IMR-90 (cell line): Measurements from ENCODE around the gene EMID1. TPM values are rescaled to one million over a fixed set of nuclear protein-coding genes. Genes with fewer than 3 reads are reported as not detected.

Experiments
- ATAC-seq: fragments of 200-7000 bp; cut with Tn5 transposase; 2 replicates; pipeline ENCODE4 v1.9.1; 2020; ENCODE audit warnings: low read depth, mild to moderate bottlenecking, moderate library complexity
- BruUV-seq: library from RNA; stranded (reverse); fragments of 400-500 nt; replicated peaks from 2 replicates; lab custom pipeline; 2021; lab: Mats Ljungman, UMichigan
- CTCF ChIA-PET: fragments of 300-600 bp; formaldehyde crosslinking; extraction: SDS; loops from one replicate; lab custom pipeline; 2021; ENCODE audit warnings: antibody characterized with exemption; lab: Yijun Ruan, JAX
- POLR2A ChIA-PET: fragments of 300-600 bp; sonication (Branson Sonifier 250); formaldehyde crosslinking; loops from one replicate; lab custom pipeline; 2022; ENCODE audit warnings: antibody characterized with exemption; ENCODE audit not compliant: unreplicated experiment; lab: Charles Lee
- DNase-seq: peaks from one replicate; pipeline ENCODE4 v3.0.0; 2013
- H2AFZ ChIP-seq: replicated peaks from 2 replicates; pipeline ENCODE3; 2013; ENCODE audit warnings: low read length, mild to moderate bottlenecking; ENCODE audit not compliant: poor library complexity
- H2AK5ac ChIP-seq: 2 replicates; pipeline ENCODE4 v1.6.1; 2013; ENCODE audit warnings: low read depth, low read length, inconsistent platforms
- H2AK9ac ChIP-seq: replicated peaks from 2 replicates; pipeline ENCODE3; 2013; ENCODE audit warnings: mild to moderate bottlenecking, low read depth, low read length, moderate library complexity; ENCODE audit not compliant: poor library complexity
- H2BK120ac ChIP-seq: 2 replicates; pipeline ENCODE4 v1.6.1; 2013; ENCODE audit warnings: low read depth, low read length, inconsistent platforms
- H2BK15ac ChIP-seq: 3 replicates; pipeline ENCODE4 v1.6.1; 2013; ENCODE audit warnings: low read depth, low read length, inconsistent platforms
- H2BK20ac ChIP-seq: 2 replicates; pipeline ENCODE4 v1.6.1; 2013; ENCODE audit warnings: low read depth, mild to moderate bottlenecking, inconsistent platforms, low read length, moderate library complexity
- H2BK5ac ChIP-seq: 2 replicates; pipeline ENCODE4 v1.6.1; 2013; ENCODE audit warnings: mild to moderate bottlenecking, low read depth, low read length, inconsistent platforms; ENCODE audit not compliant: poor library complexity, severe bottlenecking
- H3K14ac ChIP-seq: replicated peaks from 2 replicates; pipeline ENCODE4 v1.6.1; 2013; ENCODE audit warnings: low read depth, low read length, inconsistent platforms
- H3K18ac ChIP-seq: 2 replicates; pipeline ENCODE4 v1.6.1; 2013; ENCODE audit warnings: low read depth, low read length, control low read depth
- H3K23ac ChIP-seq: 2 replicates; pipeline ENCODE4 v1.6.1; 2013; ENCODE audit warnings: low read depth, low read length, inconsistent platforms
- H3K27ac ChIP-seq: 2 replicates; pipeline ENCODE4 v1.5.1; 2013; ENCODE audit warnings: mild to moderate bottlenecking, control low read depth, low read length; ENCODE audit not compliant: insufficient read depth
- H3K27me3 ChIP-seq: 2 replicates; pipeline ENCODE4 v1.6.1; 2013; ENCODE audit warnings: low read length; ENCODE audit not compliant: control insufficient read depth, insufficient read depth
- H3K36me3 ChIP-seq: 2 replicates; pipeline ENCODE4 v1.6.1; 2013; ENCODE audit warnings: low read length, mixed read lengths; ENCODE audit not compliant: control insufficient read depth, insufficient read depth
- H3K4ac ChIP-seq: 2 replicates; pipeline ENCODE4 v1.6.1; 2013; ENCODE audit warnings: low read depth, low read length, inconsistent platforms
- H3K4me1 ChIP-seq: 2 replicates; pipeline ENCODE4 v1.6.1; 2013; ENCODE audit warnings: low read length, mixed read lengths; ENCODE audit not compliant: control insufficient read depth, insufficient read depth
- H3K4me2 ChIP-seq: 2 replicates; pipeline ENCODE4 v1.6.1; 2013; ENCODE audit warnings: low read depth, mild to moderate bottlenecking, control low read depth, low read length, moderate library complexity
- H3K4me3 ChIP-seq: 2 replicates; pipeline ENCODE4 v1.5.1; 2013; ENCODE audit warnings: low read depth, mild to moderate bottlenecking, control low read depth, low read length, moderate library complexity; ENCODE audit not compliant: insufficient read depth
- H3K56ac ChIP-seq: 2 replicates; pipeline ENCODE4 v1.6.1; 2013; ENCODE audit warnings: low read length, inconsistent platforms; ENCODE audit not compliant: insufficient read depth; ENCODE audit errors: extremely low read depth
- H3K79me1 ChIP-seq, 2 experiments: 2 replicates each; pipeline ENCODE4 v1.6.1; 2013; ENCODE audit warnings: low read length in 2 of 2, inconsistent platforms in 1 of 2, low read depth in 1 of 2
- H3K9ac ChIP-seq: 2 replicates; pipeline ENCODE4 v1.6.1; 2013; ENCODE audit warnings: low read depth, low read length, control low read depth
- H3K9me1 ChIP-seq: 2 replicates; pipeline ENCODE4 v1.6.1; 2013; ENCODE audit warnings: low read length, inconsistent platforms; ENCODE audit not compliant: insufficient read depth
- H3K9me3 ChIP-seq: 2 replicates; pipeline ENCODE4 v1.6.1; 2013; ENCODE audit warnings: low read length; ENCODE audit not compliant: control insufficient read depth, insufficient read depth
- H4K20me1 ChIP-seq: 2 replicates; pipeline ENCODE4 v1.6.1; 2013; ENCODE audit warnings: low read length, inconsistent platforms; ENCODE audit not compliant: insufficient read depth
- H4K5ac ChIP-seq: 2 replicates; pipeline ENCODE4 v1.6.1; 2013; ENCODE audit warnings: mild to moderate bottlenecking, low read depth, low read length, control low read depth
- H4K8ac ChIP-seq, 2 experiments: 2 replicates each; pipeline ENCODE4 v1.6.1; 2013; ENCODE audit warnings: low read depth in 2 of 2, low read length in 2 of 2, control low read depth in 1 of 2, inconsistent platforms in 1 of 2
- H4K91ac ChIP-seq: 2 replicates; pipeline ENCODE4 v1.6.1; 2013; ENCODE audit warnings: low read depth, low read length, inconsistent platforms; ENCODE audit not compliant: insufficient read depth
- BHLHE40 ChIP-seq: fragments of 150-350 bp; IDR thresholded peaks from 2 replicates; pipeline ENCODE4 v1.6.1; 2016; ENCODE audit warnings: mild to moderate bottlenecking, low read depth, low read length
- CEBPB ChIP-seq: IDR thresholded peaks from 2 replicates; pipeline ENCODE4 v1.6.1; 2012; ENCODE audit warnings: low read depth, low read length, improper control_type of control experiment
- CHD1 ChIP-seq: IDR thresholded peaks from 2 replicates; pipeline ENCODE4 v1.6.1; 2012; ENCODE audit warnings: low read depth, low read length, improper control_type of control experiment
- FOS ChIP-seq: fragments of 150-350 bp; IDR thresholded peaks from 2 replicates; pipeline ENCODE4 v1.6.1; 2016; ENCODE audit warnings: low read depth, low read length
- MAFK ChIP-seq: IDR thresholded peaks from 2 replicates; pipeline ENCODE4 v1.6.1; 2012; ENCODE audit warnings: low read depth, low read length, improper control_type of control experiment
- MAZ ChIP-seq: IDR thresholded peaks from 2 replicates; pipeline ENCODE4 v1.6.1; 2012; ENCODE audit warnings: low read depth, mild to moderate bottlenecking, low read length, improper control_type of control experiment, moderate library complexity, borderline replicate concordance
- MXI1 ChIP-seq: IDR thresholded peaks from 2 replicates; pipeline ENCODE4 v1.6.1; 2012; ENCODE audit warnings: low read depth, mild to moderate bottlenecking, low read length, moderate library complexity, borderline replicate concordance
- NFE2L2 ChIP-seq: fragments of 150-350 bp; IDR thresholded peaks from 2 replicates; pipeline ENCODE4 v1.6.1; 2016; ENCODE audit warnings: low read depth, mild to moderate bottlenecking, low read length
- POLR2A ChIP-seq: IDR thresholded peaks from 2 replicates; pipeline ENCODE4 v1.6.1; 2012; ENCODE audit warnings: mild to moderate bottlenecking, low read depth, low read length
- RAD21 ChIP-seq: IDR thresholded peaks from 2 replicates; pipeline ENCODE4 v1.6.1; 2012; ENCODE audit warnings: low read length, improper control_type of control experiment
- RCOR1 ChIP-seq: IDR thresholded peaks from 2 replicates; pipeline ENCODE4 v1.6.1; 2012; ENCODE audit warnings: mild to moderate bottlenecking, low read length, improper control_type of control experiment; ENCODE audit not compliant: insufficient replicate concordance
- RFX5 ChIP-seq: IDR thresholded peaks from 2 replicates; pipeline ENCODE4 v1.8.0; 2012; ENCODE audit warnings: low read depth, mild to moderate bottlenecking, low read length, moderate library complexity
- SMC3 ChIP-seq: fragments of 150-350 bp; IDR thresholded peaks from 2 replicates; pipeline ENCODE4 v1.6.1; 2016; ENCODE audit warnings: low read depth, mild to moderate bottlenecking, antibody characterized with exemption, low read length, moderate library complexity
- WGBS, 2 experiments: methylation state at CpG; one replicate each; pipeline versions ENCODE4 v1.1.5 to v1.1.7; 2013; ENCODE audit warnings: missing lambda C conversion rate in 2 of 2; ENCODE audit not compliant: insufficient read length in 1 of 2; ENCODE audit errors: extremely low coverage in 2 of 2; 5-methylcytosine and 5-hydroxymethylcytosine counted together
- dilution Hi-C: fragments of 300-500 bp; cut with HindIII; formaldehyde crosslinking; loops from one replicate; pipeline ENCODE4 v1.14.3; 2018; ENCODE audit warnings: low sequenced_read_pairs; ENCODE audit not compliant: unreplicated experiment
- in situ Hi-C: fragments of 300-500 bp; cut with MboI; formaldehyde crosslinking; loops from 3 replicates; pipeline ENCODE4 v1.14.3; 2019; ENCODE audit warnings: low sequenced_read_pairs, inconsistent platforms, mixed read lengths
- intact Hi-C: fragments of 100-400 bp; cut with micrococcal nuclease; formaldehyde crosslinking; loops from 2 replicates; pipeline ENCODE4 v1.10.0; 2022
- polyA plus RNA-seq, 3 experiments: library from polyadenylated mRNA; depleted of rRNA; stranded (reverse); fragments of >200 nt; gene quantifications; 2 replicates each; pipeline ENCODE4 v1.2.3, GENCODE V29; 2012; ENCODE audit warnings: low replicate concordance in 1 of 3
- total RNA-seq: library from RNA; depleted of rRNA; stranded (reverse); fragments of >200 nt; gene quantifications from 2 replicates; pipeline ENCODE4 v1.2.3, GENCODE V29; 2012
- TF ChIP-seq, protein P1 (sequence below): fragments of 150-350 bp; IDR thresholded peaks from 2 replicates; pipeline ENCODE4 v1.6.1; 2017; ENCODE audit warnings: mild to moderate bottlenecking, antibody characterized with exemption, low read length, low read depth
- TF ChIP-seq, protein P2 (sequence below): fragments of 150-350 bp; IDR thresholded peaks from 2 replicates; pipeline ENCODE4 v1.6.1; 2016; ENCODE audit warnings: low read depth, mild to moderate bottlenecking, low read length, moderate library complexity, borderline replicate concordance
- TF ChIP-seq, protein P3 (sequence below): conservative IDR thresholded peaks from 2 replicates; pipeline ENCODE4 v1.5.1; 2012; ENCODE audit warnings: mild to moderate bottlenecking, low read depth, low read length, improper control_type of control experiment

Gene EMID1
- total and polyA plus RNA-seq, 2 of the 4 experiments (the other 2 are of a cell fraction), result 0.54 to 1.3 TPM

DNA sequence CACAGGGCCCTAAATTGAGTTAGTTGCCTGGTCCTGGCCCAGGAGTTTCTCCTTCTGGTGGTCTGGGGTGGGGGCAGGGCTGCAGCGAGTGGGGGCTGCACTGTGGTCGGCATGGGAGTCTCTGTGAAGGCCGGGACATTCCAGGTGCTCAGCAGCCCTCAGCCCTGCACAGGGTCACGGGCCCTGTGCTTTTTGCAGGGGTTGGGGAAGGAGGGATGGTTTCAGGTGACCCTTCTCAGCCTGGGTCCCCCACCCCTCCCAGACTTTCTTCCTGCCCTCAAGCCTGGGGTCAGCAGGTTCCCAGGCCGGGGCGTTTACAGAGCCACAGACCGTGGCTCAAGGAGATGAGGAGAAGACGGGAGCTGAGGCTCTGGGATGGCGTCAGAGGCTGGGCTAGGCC, 7.8 kb downstream of the EMID1 start:
- Histone ChIP-seq H3K9ac (no peak overlapping the region), H3K9me1 (no peaks in the 10 kb centered on the region), H3K9me3 (no peaks in the 10 kb centered on the region), H4K5ac (no peak overlapping the region), H3K18ac (no peak overlapping the region), H3K4ac (no peak overlapping the region), H3K4me1 (peaks cover 4% of the 10 kb centered on the region), H3K36me3 (no peaks in the 10 kb centered on the region), H3K4me2 (no peak overlapping the region), H3K14ac (no peak overlapping the region), H2AK5ac (no peak overlapping the region), H2BK5ac (no peak overlapping the region), H3K79me1 (no peaks in the 10 kb centered on the region), H3K4me3 (no peak overlapping the region), H3K56ac (no peak overlapping the region), H2AFZ (no peak overlapping the region), H4K20me1 (no peaks in the 10 kb centered on the region; the same call in 1 of the 2 replicates), H2BK120ac (no peak overlapping the region), H3K27me3 (peaks cover 13% of the 10 kb centered on the region), H4K91ac (no peak overlapping the region), H2BK15ac (no peak overlapping the region), H2BK20ac (no peak overlapping the region), H3K27ac (no peak overlapping the region), H3K23ac (no peak overlapping the region), H2AK9ac (no peak overlapping the region), H4K8ac (no peak overlapping the region)
- WGBS, 2 experiments, result 50% methylated on average over 1 of the region's 9 CpGs; no CpG with 5 or more reads in 1 of the 2 experiments
- TF ChIP-seq POLR2A (no peak), FOS (no peak), BHLHE40 (no peak), CEBPB (no peak), RAD21 (no peak), RFX5 (no peak), RCOR1 (no peak), MAFK (no peak), MAZ (no peak), SMC3 (no peak), MXI1 (no peak), CHD1 (no peak), NFE2L2 (no peak)
- TF ChIP-seq, protein P1, sequence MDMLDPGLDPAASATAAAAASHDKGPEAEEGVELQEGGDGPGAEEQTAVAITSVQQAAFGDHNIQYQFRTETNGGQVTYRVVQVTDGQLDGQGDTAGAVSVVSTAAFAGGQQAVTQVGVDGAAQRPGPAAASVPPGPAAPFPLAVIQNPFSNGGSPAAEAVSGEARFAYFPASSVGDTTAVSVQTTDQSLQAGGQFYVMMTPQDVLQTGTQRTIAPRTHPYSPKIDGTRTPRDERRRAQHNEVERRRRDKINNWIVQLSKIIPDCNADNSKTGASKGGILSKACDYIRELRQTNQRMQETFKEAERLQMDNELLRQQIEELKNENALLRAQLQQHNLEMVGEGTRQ, result no peak
- TF ChIP-seq, protein P2, sequence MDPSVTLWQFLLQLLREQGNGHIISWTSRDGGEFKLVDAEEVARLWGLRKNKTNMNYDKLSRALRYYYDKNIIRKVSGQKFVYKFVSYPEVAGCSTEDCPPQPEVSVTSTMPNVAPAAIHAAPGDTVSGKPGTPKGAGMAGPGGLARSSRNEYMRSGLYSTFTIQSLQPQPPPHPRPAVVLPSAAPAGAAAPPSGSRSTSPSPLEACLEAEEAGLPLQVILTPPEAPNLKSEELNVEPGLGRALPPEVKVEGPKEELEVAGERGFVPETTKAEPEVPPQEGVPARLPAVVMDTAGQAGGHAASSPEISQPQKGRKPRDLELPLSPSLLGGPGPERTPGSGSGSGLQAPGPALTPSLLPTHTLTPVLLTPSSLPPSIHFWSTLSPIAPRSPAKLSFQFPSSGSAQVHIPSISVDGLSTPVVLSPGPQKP, result no peak
- TF ChIP-seq, protein P3, sequence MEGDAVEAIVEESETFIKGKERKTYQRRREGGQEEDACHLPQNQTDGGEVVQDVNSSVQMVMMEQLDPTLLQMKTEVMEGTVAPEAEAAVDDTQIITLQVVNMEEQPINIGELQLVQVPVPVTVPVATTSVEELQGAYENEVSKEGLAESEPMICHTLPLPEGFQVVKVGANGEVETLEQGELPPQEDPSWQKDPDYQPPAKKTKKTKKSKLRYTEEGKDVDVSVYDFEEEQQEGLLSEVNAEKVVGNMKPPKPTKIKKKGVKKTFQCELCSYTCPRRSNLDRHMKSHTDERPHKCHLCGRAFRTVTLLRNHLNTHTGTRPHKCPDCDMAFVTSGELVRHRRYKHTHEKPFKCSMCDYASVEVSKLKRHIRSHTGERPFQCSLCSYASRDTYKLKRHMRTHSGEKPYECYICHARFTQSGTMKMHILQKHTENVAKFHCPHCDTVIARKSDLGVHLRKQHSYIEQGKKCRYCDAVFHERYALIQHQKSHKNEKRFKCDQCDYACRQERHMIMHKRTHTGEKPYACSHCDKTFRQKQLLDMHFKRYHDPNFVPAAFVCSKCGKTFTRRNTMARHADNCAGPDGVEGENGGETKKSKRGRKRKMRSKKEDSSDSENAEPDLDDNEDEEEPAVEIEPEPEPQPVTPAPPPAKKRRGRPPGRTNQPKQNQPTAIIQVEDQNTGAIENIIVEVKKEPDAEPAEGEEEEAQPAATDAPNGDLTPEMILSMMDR, result no peak
- no peak for DNase-seq
- in situ Hi-C loops, result no loop called here
- no peak for ATAC-seq
- POLR2A ChIA-PET, result no interaction called here
- intact Hi-C loops, result no loop called here
- dilution Hi-C loops, result no loop called here
- no TSS peak for BruUV-seq
- CTCF ChIA-PET, result no interaction called here
